ENCODE data around the gene ATP6AP1.

The ATP6AP1 gene

DNA sequence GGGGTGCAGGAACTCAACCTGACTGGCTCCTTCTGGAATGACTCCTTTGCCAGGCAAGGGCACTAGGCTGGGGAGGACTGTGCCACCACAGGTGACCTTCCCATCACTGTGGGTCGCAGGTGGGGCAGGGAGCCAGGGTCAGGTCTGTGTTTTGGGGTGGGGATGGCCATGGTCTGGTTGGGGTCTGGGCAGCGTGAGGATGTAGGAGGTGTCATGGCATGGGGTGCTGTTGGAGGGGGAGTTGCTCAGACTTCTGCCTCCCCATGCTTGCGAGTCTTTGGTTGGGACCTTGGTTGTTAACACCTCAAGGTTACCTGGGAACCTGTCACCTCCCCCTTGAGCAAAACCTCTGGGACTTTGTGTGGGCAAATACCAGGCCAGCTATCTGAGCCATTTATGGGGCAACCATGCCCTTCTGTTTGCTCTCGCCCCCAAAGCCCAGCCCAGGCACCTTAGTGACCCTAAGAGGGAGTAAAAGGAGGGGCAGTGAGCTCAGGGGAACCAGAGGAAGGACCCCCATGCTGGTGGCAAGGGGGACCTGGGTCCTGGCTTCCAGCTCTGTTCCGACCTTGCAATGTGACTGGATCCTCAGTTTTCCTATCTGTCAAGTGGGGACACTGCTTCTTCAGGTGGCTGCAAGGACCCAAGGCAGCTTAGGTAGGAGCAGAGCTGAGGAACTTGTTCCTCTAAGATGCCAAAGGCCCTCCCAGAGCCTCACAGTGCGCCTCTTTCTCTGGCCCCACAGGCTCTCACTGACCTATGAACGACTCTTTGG lies 6.1 kb downstream of the ATP6AP1 start:
- H3K36me3 ChIP-seq: peaks cover 13 to 56% (median 46%) of the 10 kb centered on the region in 11 experiments; a peak in 21 of 22 replicates
- peaks cover 3 to 55% (median 31%) of the 10 kb centered on the region in 11 experiments; a peak in 16 of 22 replicates for H3K27me3 ChIP-seq
- TF ChIP-seq Cebpa-rat (IDR thresholded peaks at IDR 0.05): no peak

DNA sequence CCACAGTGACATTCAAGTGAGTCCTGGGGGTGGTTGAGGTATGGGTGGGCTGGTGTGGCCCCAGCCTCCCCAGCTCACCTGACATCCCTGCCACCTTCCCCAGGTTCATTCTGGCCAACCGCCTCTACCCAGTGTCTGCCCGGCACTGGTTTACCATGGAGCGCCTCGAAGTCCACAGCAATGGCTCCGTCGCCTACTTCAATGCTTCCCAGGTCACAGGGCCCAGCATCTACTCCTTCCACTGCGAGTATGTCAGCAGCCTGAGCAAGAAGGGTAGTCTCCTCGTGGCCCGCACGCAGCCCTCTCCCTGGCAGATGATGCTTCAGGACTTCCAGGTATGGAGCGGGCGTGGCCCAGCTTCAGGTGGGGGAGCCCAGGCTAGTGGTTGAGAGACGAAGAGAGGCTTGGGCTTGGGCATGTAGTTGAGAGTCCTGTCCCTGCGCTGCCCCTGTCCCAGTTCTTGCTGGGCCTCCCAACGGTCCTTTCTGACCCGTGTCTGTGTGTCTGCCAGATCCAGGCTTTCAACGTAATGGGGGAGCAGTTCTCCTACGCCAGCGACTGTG lies 6.8 kb downstream of the ATP6AP1 start:
- Histone ChIP-seq H3K27ac (no peak overlapping the region), H3K36me3 (peaks cover 15 to 63% (median 47%) of the 10 kb centered on the region in 11 experiments; a peak in 21 of 22 replicates), H4K20me1 (peaks cover 5 to 77% (median 46%) of the 10 kb centered on the region in 11 experiments; a peak in 19 of 22 replicates), H3K4me1 (peaks cover 23 to 54% (median 39%) of the 10 kb centered on the region in 10 experiments), H3K4me2 (no peak overlapping the region), H3K9ac (no peak overlapping the region), H3K4me3 (no peak overlapping the region), H3K9me3 (replicated peaks in 1 of 11) (peaks cover 0 to 25% (median 12%) of the 10 kb centered on the region in 11 experiments; a peak in 12 of 22 replicates), H3K27me3 (peaks cover 3 to 55% (median 31%) of the 10 kb centered on the region in 11 experiments; a peak in 16 of 22 replicates)
- TF ChIP-seq Cebpa-rat (IDR thresholded peaks at IDR 0.05): no peak

More for the DNA sequence above, 6.1 kb downstream of the ATP6AP1 start:
- Histone ChIP-seq H3K9me3 (replicated peaks in 1 of 11) (peaks cover 0 to 25% (median 12%) of the 10 kb centered on the region in 11 experiments; a peak in 12 of 22 replicates), H3K4me1 (peaks cover 27 to 61% (median 46%) of the 10 kb centered on the region in 10 experiments), H3K4me3 (no peak overlapping the region), H3K9ac (no peak overlapping the region), H3K4me2 (peak overlapping the region in 1 of 11 experiments; percentile 7; a peak in 1 of 22 replicates), H3K27ac (no peak overlapping the region), H4K20me1 (peaks cover 5 to 71% (median 41%) of the 10 kb centered on the region in 11 experiments; a peak in 19 of 22 replicates)

DNA sequence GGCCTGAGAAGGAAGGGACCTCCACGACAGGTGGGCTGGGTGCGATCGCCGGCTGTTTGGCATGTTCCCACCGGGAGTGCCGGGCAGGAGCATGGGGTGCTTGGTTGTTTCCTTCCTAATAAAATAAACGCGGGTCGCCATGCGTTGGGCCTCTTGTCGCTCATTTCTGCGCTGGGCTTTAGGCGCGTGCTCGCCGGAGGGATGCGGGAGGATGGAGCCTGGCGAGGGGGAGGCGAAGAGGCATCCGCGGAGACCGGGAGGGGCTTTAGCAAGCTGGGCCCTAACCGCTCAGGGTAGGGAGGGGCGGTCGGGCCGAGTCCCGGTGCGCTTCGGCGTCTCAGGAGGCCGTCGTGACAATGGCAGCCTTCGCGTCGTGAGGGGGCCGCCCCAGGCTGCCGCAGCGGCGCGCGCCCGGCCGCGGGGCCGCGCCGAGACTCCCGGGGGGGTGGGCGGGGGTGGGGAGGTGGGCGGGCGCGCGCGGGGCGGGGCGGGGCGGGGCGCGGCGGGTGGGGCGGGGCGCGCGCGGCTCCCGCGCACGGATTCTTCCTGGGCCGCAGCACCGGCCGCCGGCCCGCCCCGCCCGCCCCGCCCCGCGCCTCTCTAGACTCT lies 8.0 kb downstream of the ATP6AP1 start:
- peaks cover 5 to 81% (median 52%) of the 10 kb centered on the region in 11 experiments; a peak in 20 of 22 replicates for H4K20me1 ChIP-seq
- TF ChIP-seq Cebpa-rat (IDR thresholded peaks at IDR 0.05): no peak
- H3K9me3 ChIP-seq (replicated peaks in 1 of 11): peaks cover 0 to 29% (median 12%) of the 10 kb centered on the region in 11 experiments; a peak in 12 of 22 replicates
- peak overlapping the region; percentile 51 to 83 (median 70) for H3K4me2 ChIP-seq
- peaks cover 13 to 47% (median 27%) of the 10 kb centered on the region in 10 experiments; a peak in 19 of 20 replicates for H3K4me1 ChIP-seq
- H3K4me3 ChIP-seq: peak overlapping the region; percentile 66 to 83 (median 77)
- peak overlapping the region; percentile 73 to 90 (median 86); a peak in 21 of 22 replicates for H3K27ac ChIP-seq
- H3K27me3 ChIP-seq: peaks cover 3 to 50% (median 31%) of the 10 kb centered on the region in 11 experiments; a peak in 16 of 22 replicates
- peaks cover 22 to 73% (median 54%) of the 10 kb centered on the region in 11 experiments; a peak in 21 of 22 replicates for H3K36me3 ChIP-seq
- peak overlapping the region; percentile 79 to 89 (median 84) for H3K9ac ChIP-seq

DNA sequence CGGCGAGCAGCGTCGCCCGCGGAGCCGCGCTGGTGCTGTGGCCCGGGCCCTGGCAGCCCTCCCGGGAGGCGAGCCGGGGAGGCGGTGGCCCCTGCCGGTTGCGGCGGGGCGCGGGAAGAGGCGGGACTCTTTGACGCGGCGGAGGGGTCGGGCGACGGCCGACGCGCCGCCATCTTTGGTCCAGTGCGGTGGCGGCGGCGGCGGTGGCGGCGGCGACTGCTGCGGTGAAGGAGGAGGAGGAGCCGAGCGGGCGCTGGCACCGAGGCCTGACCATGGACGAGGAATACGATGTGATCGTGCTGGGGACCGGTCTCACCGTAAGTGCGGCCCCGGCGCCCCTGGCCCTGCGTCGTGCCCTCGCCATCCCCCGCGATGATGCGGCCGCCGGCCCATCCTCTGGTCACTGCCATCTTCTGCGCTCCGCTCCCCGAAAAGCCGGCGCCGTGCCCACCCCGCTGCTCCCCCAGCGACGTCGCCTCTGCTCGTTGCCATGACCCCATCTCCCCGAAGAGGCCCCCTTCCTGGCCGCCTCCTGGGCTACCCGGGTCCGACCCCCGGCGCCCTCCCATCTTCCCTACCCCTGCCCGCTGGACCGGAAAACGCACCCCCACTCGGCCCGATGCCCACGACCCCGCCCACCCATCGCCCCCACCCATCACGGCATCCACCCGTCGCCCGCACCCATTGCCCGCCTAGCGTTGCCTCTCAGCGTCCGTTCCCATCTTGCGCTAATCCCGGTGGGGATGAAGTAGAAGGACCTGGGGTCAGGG lies 8.7 kb downstream of the ATP6AP1 start, which contains the start of gene GDI1:
GDI1 (plus strand) TSS at position 172 of the 770 bp plus-strand sequence; CDS start at position 273, 101 bp downstream.
- Histone ChIP-seq H3K27me3 (peaks cover 3 to 51% (median 33%) of the 10 kb centered on the region in 11 experiments; a peak in 16 of 22 replicates), H3K9ac (peak within 1 kb of the TSS; percentile 79 to 89 (median 84)), H3K4me3 (peak within 1 kb of the TSS; percentile 66 to 83 (median 77)), H3K4me2 (peak within 1 kb of the TSS; percentile 79 to 90 (median 86)), H3K9me3 (replicated peaks in 1 of 11) (peaks cover 0 to 29% (median 12%) of the 10 kb centered on the region in 11 experiments; a peak in 12 of 22 replicates), H3K36me3 (peaks cover 20 to 74% (median 56%) of the 10 kb centered on the region in 11 experiments; a peak in 21 of 22 replicates), H4K20me1 (peaks cover 5 to 81% (median 52%) of the 10 kb centered on the region in 11 experiments; a peak in 20 of 22 replicates), H3K27ac (peak within 1 kb of the TSS; percentile 73 to 90 (median 86); a peak in 21 of 22 replicates), H3K4me1 (peaks cover 13 to 40% (median 22%) of the 10 kb centered on the region in 10 experiments; a peak in 19 of 20 replicates)
- no peak for TF ChIP-seq Cebpa-rat (IDR thresholded peaks at IDR 0.05)

DNA sequence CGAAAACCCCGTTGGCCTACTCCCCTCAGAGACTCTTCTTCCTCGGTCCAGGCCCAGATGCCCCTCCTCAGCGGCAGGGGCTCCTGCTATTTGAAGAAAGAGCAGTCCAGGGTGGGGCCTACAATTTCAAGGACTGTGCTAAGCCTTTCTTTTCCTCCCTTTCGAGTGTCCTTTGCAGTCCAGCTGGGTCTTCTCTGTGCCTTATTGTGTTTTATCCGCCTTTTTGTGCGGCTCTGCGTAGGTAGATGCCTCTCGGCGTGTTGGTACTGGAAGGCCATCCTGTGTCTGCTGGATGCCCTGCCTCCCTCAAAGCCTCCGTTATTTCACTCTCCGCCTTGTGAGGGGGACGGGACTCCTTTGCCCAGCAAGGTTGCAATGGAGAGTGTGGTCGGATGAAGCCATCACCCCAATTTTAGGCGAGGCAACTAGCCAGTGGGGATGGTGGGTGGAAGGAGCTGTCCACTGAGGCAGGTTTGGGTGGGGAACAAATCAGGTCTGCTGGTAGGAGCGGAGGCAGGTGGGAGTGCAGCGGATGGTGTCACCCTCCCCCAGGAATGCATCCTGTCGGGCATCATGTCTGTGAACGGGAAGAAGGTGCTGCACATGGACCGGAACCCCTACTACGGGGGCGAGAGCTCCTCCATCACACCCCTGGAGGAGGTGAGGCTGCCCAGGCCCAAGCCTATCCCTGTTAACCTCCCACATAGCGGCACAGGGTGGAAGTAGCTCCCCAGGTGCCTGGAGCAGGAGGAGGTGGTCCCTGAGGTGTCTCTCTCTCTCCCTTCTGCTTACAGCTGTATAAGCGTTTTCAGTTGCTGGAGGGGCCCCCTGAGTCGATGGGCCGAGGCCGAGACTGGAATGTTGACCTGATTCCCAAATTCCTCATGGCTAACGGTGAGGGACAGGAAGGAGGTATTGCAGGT lies 9.8 kb downstream of the ATP6AP1 start:
- peaks cover 22 to 70% (median 48%) of the 10 kb centered on the region in 11 experiments; a peak in 20 of 22 replicates for H3K36me3 ChIP-seq
- peak overlapping the region; percentile 79 to 90 (median 86) for H3K4me2 ChIP-seq
- peaks cover 0 to 30% (median 12%) of the 10 kb centered on the region in 11 experiments; a peak in 12 of 22 replicates for H3K9me3 ChIP-seq (replicated peaks in 1 of 11)
- peaks cover 13 to 29% (median 20%) of the 10 kb centered on the region in 10 experiments; a peak in 18 of 20 replicates for H3K4me1 ChIP-seq
- H3K4me3 ChIP-seq: peak overlapping the region; percentile 66 to 83 (median 77)
- peak overlapping the region in 7 of 11 experiments; percentile 22 to 89 (median 55); a peak in 12 of 22 replicates for H3K27ac ChIP-seq
- peaks cover 5 to 79% (median 49%) of the 10 kb centered on the region in 11 experiments; a peak in 20 of 22 replicates for H4K20me1 ChIP-seq
- no peak for TF ChIP-seq Cebpa-rat (IDR thresholded peaks at IDR 0.05)
- H3K27me3 ChIP-seq: peaks cover 3 to 51% (median 23%) of the 10 kb centered on the region in 11 experiments; a peak in 16 of 22 replicates
- H3K9ac ChIP-seq: peak overlapping the region; percentile 73 to 89 (median 82)

DNA sequence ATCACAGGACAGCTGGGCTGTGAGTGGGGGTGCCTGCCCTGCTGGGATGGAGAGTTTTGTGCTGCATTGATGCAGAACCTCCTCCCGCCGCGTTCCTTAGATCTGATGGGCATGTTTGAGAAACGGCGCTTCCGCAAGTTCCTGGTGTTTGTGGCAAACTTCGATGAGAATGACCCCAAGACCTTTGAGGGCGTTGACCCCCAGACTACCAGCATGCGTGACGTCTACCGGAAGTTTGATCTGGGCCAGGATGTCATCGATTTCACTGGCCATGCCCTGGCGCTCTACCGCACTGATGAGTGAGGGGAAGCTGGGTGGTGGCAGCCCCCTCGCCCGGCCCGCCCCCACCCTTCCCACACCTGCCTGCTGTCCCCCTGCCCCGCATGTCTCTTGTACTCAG lies 11.4 kb downstream of the ATP6AP1 start:
- no peak overlapping the region for H3K9ac ChIP-seq
- H3K4me1 ChIP-seq: peaks cover 19 to 36% (median 28%) of the 10 kb centered on the region in 10 experiments; a peak in 18 of 20 replicates
- peaks cover 14 to 54% (median 33%) of the 10 kb centered on the region in 11 experiments; a peak in 18 of 22 replicates for H3K36me3 ChIP-seq
- H3K27me3 ChIP-seq: peaks cover 0 to 44% (median 16%) of the 10 kb centered on the region in 11 experiments; a peak in 15 of 22 replicates
- H3K4me3 ChIP-seq: no peak overlapping the region
- H3K27ac ChIP-seq: no peak overlapping the region
- peaks cover 0 to 33% (median 12%) of the 10 kb centered on the region in 11 experiments; a peak in 12 of 22 replicates for H3K9me3 ChIP-seq (replicated peaks in 1 of 11)
- H4K20me1 ChIP-seq: peaks cover 0 to 69% (median 43%) of the 10 kb centered on the region in 11 experiments; a peak in 19 of 22 replicates
- no peak overlapping the region for H3K4me2 ChIP-seq
- TF ChIP-seq Cebpa-rat (IDR thresholded peaks at IDR 0.05): no peak

Data from BLaER1 treated with 17β-estradiol and CSF1 and Interleukin-3, amounts not matched to agents 10 nM and 100 nM (cell line).